ENCODE data around the gene NTS.

Gene NTS

DNA sequence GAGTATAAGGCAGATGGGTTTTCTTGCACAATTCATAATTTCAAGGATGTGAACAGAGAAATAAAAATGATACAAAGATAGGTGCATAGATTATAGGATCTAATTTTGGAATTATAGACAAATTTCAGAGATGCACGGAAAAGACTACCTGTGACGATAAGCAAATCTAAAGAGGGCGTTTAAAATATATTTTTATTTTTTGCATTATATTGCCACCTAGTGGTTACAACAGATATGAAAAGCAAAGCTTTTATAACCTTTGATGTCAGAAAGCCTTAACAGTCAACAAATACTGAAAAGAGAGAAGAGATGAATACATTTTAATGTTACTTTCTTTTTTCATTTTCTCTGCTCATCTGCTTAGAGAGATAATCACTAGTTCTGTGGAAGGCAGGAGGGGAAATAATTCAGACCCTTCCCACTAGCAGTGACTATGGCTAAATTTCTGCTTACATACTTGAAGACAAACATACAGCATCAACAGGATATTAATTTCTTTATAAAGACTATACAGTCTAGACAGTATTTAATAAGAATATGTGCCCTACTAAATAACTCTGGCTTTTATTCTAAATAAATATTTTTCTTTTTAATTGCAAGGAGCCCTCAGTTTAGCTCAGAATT lies 46.3 kb downstream of the NTS start:
- peak; percentile 46 for DNase-seq (ENCODE audit: low read depth)
- H3K4me3 ChIP-seq (replicated peaks; ENCODE audit: low read depth, low read length) = no peak overlapping the region
- TF ChIP-seq, protein P1, sequence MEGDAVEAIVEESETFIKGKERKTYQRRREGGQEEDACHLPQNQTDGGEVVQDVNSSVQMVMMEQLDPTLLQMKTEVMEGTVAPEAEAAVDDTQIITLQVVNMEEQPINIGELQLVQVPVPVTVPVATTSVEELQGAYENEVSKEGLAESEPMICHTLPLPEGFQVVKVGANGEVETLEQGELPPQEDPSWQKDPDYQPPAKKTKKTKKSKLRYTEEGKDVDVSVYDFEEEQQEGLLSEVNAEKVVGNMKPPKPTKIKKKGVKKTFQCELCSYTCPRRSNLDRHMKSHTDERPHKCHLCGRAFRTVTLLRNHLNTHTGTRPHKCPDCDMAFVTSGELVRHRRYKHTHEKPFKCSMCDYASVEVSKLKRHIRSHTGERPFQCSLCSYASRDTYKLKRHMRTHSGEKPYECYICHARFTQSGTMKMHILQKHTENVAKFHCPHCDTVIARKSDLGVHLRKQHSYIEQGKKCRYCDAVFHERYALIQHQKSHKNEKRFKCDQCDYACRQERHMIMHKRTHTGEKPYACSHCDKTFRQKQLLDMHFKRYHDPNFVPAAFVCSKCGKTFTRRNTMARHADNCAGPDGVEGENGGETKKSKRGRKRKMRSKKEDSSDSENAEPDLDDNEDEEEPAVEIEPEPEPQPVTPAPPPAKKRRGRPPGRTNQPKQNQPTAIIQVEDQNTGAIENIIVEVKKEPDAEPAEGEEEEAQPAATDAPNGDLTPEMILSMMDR (IDR thresholded peaks at IDR 0.05; ENCODE audit: low read length, missing control alignments) = peak; percentile 54

DNA sequence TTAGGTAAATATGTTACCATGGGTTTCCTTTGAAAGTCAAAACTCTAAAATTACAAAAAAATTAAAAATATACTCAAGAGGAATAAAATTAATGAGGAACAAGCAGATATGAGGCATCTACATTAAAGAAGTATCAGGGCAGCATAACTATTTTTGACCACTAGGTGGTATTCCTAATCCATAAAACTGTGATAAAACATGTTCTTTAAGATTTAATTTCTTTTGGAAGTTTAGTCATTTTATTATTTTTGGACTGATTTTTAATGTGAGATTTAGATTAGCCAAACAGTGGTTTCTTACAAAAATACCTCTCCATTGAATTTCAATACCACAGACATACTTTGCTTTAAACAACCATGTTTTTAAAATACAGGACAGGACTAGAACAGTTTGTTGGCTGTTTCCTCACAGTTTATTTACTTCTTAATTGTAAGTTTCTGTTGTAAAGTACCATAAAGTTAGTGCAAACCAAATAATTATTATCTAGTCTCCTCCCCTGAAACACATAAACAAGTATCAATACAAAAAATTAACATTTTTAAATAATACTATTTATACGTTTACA lies 49.8 kb downstream of the NTS start:
- no peak overlapping the region for H3K4me3 ChIP-seq (replicated peaks; ENCODE audit: low read depth, low read length)
- DNase-seq (ENCODE audit: low read depth) = peak; percentile 61
- TF ChIP-seq, protein P1 (IDR thresholded peaks at IDR 0.05; ENCODE audit: low read length, missing control alignments) = peak; percentile 67

DNA sequence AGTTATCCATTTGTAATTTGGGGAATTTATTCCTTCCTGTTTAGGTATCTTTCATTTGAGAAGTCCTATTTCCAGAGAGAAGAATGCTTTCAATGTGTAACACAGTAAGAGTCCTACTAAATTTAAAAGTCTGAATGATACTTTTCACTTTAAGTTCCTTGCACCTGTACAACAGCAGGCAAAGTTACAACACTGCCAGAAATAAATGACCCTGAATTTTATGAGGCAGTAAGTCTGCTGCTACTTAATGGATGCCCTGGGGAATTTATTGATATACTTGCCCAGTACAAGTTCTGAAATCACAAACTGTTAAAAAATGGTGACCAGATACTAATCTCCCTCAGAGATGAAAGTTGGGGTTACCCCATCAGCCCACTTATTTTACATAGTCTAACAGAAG lies 53.1 kb downstream of the NTS start:
- DNase-seq (ENCODE audit: low read depth) = no peak
- TF ChIP-seq, protein P1 (IDR thresholded peaks at IDR 0.05; ENCODE audit: low read length, missing control alignments) = no peak
- H3K4me3 ChIP-seq (replicated peaks; ENCODE audit: low read depth, low read length) = no peak overlapping the region

All from fibroblast of pulmonary artery (primary cell).